Naive thymus-derived CD8-positive, alpha-beta T cell (primary cell): ENCODE data around the gene LIN37. TPM values are rescaled to one million over a fixed set of nuclear protein-coding genes. Genes with fewer than 3 reads are reported as not detected.

ENCODE experiments used
- ATAC-seq, 2 donors: fragments of 150-1000 bp; cut with Tn5 transposase in 1 of 2; sonication (Bioruptor Pico), chemical (Tn5 transposase) in 1 of 2; 1 replicate in 1 of 2; 2 replicates in 1 of 2; pipeline ENCODE4 v1.10.0; 2021; ENCODE audit warnings: mild to moderate bottlenecking in 2 of 2, moderate library complexity in 2 of 2
- POLR2A ChIA-PET: fragments of 350-600 bp; sonication (Branson Sonifier 250); formaldehyde crosslinking; loops from one replicate; lab custom pipeline; 2021; ENCODE audit warnings: antibody characterized with exemption; lab: Charles Lee
- DNase-seq, 10 donors: peaks; one replicate each; pipeline versions ENCODE4 v3.0.0 to v3.0.0-alpha.2; 2020 to 2022
- H3K27ac Mint-ChIP-seq, 10 donors: one replicate each; pipeline ENCODE4 v1.8.0; 2020 to 2022; ENCODE audit warnings: mild to moderate bottlenecking in 10 of 10, mixed read lengths in 10 of 10, moderate library complexity in 4 of 10, inconsistent platforms in 1 of 10
- H3K27me3 Mint-ChIP-seq, 5 donors: one replicate each; pipeline ENCODE4 v1.8.0; 2021 to 2022; ENCODE audit warnings: mixed read lengths in 5 of 5
- H3K36me3 Mint-ChIP-seq, 3 donors: one replicate each; pipeline ENCODE4 v1.8.0; 2020 to 2022; ENCODE audit warnings: mixed read lengths in 3 of 3, mild to moderate bottlenecking in 2 of 3, inconsistent platforms in 1 of 3
- H3K4me1 Mint-ChIP-seq, 4 donors: one replicate each; pipeline ENCODE4 v1.8.0; 2021 to 2022; ENCODE audit warnings: mixed read lengths in 4 of 4
- H3K4me3 Mint-ChIP-seq, 10 donors: one replicate each; pipeline ENCODE4 v1.8.0; 2020 to 2022; ENCODE audit warnings: mild to moderate bottlenecking in 10 of 10, mixed read lengths in 10 of 10, moderate library complexity in 6 of 10, inconsistent platforms in 1 of 10
- H3K9me3 Mint-ChIP-seq, 9 donors: one replicate each; pipeline ENCODE4 v1.8.0; 2020 to 2022; ENCODE audit warnings: mixed read lengths in 9 of 9, mild to moderate bottlenecking in 3 of 9, inconsistent platforms in 1 of 9, moderate library complexity in 1 of 9
- polyA plus RNA-seq, 3 donors: library from polyadenylated mRNA; unstranded; fragments of 300-500 nt; fragmentation: Illumina TruSeq; gene quantifications; one replicate each; pipeline ENCODE4 v1.2.3, GENCODE V29; 2021
- total RNA-seq, 8 experiments: library from RNA in 2 of 8; stranded (reverse) in 2 of 8; gene quantifications; one replicate each; pipeline ENCODE4 v1.2.3 and lab custom pipeline; 2021 to 2026

The LIN37 gene
- total and polyA plus RNA-seq, 5 experiments from 2014 or later: 5.4 to 16.6 (median 14.0) TPM

DNA sequence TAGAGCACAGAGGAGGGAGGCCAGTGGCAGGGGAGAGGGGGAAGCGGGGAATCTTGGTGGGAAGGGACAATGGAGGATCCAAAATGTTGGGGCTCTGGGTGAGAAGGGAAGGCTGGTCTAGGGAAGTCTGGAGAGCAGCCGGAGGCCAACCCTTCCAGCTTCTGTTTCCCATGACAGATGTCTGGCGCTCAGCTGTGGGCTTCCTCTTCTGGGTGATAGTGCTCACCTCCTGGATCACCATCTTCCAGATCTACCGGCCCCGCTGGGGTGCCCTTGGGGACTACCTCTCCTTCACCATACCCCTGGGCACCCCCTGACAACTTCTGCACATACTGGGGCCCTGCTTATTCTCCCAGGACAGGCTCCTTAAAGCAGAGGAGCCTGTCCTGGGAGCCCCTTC is 1.8 kb upstream of the LIN37 start:
- Mint-ChIP-seq H3K4me1 (peaks cover 30 to 73% (median 62%) of the 10 kb centered on the region in 4 donors), H3K4me3 (peak overlapping the region; percentile 91 to 99 (median 97)), H3K27ac (peak overlapping the region in 8 of 10 donors; percentile 66 to 100 (median 99)), H3K9me3 (no peaks in the 10 kb centered on the region), H3K36me3 (peaks cover 5 to 6% (median 5%) of the 10 kb centered on the region in 3 donors), H3K27me3 (no peaks in the 10 kb centered on the region)
- ATAC-seq: no peak
- POLR2A ChIA-PET: interaction anchor here (5.2 kb wide), 1 partner anchor 9 kb away, joined by 36 read pairs; the partner anchor contains the start of gene HSPB6
- no peak for DNase-seq

DNA sequence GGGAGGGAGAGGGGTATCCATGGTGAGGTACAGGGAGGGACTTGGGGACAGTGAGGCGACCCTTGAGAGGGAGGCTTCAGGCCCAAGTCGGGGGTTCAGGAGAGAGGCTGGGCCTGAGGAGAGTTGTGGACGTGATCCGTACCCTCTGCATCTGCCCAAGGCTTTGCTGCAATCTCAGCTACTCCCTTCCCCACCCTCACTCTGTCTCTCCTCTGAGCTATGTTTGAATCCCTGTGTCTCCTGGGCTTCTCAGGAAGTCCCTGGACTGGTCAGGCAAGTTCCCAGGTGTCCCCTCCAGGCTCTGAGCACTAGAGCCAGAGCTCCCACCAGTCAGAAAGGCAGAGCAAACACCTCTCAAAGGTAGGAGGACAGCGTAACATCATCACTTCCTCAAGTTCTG is 1.8 kb downstream of the LIN37 start:
- no peaks in the 10 kb centered on the region for H3K9me3 Mint-ChIP-seq
- peaks cover 0 to 6% (median 1%) of the 10 kb centered on the region in 5 donors for H3K27me3 Mint-ChIP-seq
- peaks cover 22 to 43% (median 40%) of the 10 kb centered on the region in 4 donors for H3K4me1 Mint-ChIP-seq
- no peak for ATAC-seq
- DNase-seq: no peak
- POLR2A ChIA-PET: interaction anchor here (0.7 kb wide), 2 partner anchors 7 to 178 kb away, joined by 3 read pairs; no protein-coding TSS in a partner anchor
- peaks cover 0 to 17% (median 7%) of the 10 kb centered on the region in 3 donors for H3K36me3 Mint-ChIP-seq
- peak overlapping the region in 8 of 10 donors; percentile 23 to 69 (median 44) for H3K4me3 Mint-ChIP-seq
- no peak overlapping the region for H3K27ac Mint-ChIP-seq

DNA sequence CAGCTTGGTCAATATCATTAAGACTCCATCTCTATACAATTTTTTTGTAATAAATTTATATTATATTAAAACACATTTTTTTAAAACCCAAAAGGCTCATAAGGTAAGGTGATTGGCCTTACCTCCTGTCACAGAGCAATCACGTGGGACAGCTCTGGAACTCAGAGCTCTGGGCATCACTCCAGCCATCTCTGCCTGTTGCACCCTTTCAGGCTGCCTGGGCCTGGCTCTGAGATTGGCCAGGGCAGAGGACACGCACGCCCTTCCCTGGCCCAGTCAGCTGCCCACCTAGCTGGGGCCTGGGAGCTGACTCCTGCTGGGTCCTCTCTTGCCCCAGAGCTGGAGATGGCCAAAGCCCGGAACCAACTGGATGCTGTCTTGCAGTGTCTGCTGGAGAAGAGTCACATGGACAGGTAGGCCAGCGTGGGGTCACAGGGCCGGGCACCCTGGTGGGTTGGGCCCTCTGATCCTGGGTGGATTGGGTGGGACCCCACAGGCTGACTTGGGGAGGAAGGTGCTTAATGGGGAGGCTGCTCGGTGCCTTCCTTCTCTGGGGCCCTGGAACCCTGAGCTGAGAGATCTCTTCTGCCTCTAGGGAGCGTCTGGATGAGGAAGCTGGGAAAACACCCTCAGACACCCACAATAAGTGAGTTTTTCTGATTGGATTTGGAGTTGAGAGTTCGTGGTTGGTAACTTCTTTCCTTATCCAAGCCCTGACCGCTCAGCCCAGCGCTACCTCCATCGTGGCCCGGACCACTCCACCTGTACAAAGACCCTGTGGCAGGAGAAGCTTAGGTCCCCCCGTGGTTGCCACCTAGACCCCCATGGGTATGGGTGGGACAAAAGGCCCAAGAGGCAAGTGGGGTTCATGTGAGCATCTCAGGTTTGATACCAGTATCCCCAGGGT is 3.7 kb downstream of the LIN37 start:
- H3K36me3 Mint-ChIP-seq: peaks cover 0 to 17% (median 7%) of the 10 kb centered on the region in 3 donors
- H3K27me3 Mint-ChIP-seq: peaks cover 2 to 11% (median 8%) of the 10 kb centered on the region in 5 donors
- no peak overlapping the region for H3K27ac Mint-ChIP-seq
- peaks cover 24 to 43% (median 38%) of the 10 kb centered on the region in 4 donors for H3K4me1 Mint-ChIP-seq
- ATAC-seq: no peak
- H3K9me3 Mint-ChIP-seq: no peaks in the 10 kb centered on the region
- no peak for DNase-seq
- POLR2A ChIA-PET: interaction anchor here (1.2 kb wide), 1 partner anchor 10 kb away, joined by 5 read pairs; the partner anchor contains the start of gene IGFLR1
- no peak overlapping the region for H3K4me3 Mint-ChIP-seq

DNA sequence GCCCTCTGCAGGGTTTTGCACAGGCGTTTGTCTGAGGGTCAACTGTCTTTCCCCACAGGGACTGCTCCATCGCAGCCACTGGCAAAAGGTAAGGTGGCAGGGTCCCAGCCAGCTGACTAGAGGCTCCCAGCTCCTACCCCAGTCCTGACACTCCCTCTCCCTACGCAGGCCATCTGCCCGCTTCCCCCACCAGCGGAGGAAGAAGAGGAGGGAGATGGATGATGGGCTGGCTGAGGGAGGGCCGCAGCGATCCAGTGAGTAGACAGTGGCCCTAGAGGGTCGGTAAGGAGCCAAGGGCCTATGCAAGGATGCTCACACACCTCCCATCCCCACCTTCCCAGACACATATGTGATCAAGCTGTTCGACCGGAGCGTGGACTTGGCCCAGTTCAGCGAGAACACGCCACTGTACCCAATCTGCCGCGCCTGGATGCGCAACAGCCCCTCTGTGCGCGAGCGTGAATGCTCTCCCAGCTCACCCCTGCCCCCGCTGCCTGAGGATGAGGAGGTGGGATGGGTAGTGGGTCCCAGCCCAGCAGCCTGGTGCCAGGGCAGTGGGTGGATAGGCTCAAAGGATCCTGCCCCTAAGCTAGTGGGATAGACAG is 4.5 kb downstream of the LIN37 start:
- POLR2A ChIA-PET: interaction anchor here (1.2 kb wide), 1 partner anchor 11 kb away, joined by 5 read pairs; the partner anchor contains the start of gene IGFLR1
- Mint-ChIP-seq H3K27ac (no peak overlapping the region), H3K27me3 (peaks cover 2 to 11% (median 9%) of the 10 kb centered on the region in 5 donors), H3K36me3 (peaks cover 0 to 17% (median 7%) of the 10 kb centered on the region in 3 donors), H3K9me3 (no peaks in the 10 kb centered on the region), H3K4me1 (peaks cover 23 to 49% (median 41%) of the 10 kb centered on the region in 4 donors), H3K4me3 (peak overlapping the region in 1 of 10 donors; percentile 56)
- ATAC-seq (no peak), DNase-seq (no peak)

DNA sequence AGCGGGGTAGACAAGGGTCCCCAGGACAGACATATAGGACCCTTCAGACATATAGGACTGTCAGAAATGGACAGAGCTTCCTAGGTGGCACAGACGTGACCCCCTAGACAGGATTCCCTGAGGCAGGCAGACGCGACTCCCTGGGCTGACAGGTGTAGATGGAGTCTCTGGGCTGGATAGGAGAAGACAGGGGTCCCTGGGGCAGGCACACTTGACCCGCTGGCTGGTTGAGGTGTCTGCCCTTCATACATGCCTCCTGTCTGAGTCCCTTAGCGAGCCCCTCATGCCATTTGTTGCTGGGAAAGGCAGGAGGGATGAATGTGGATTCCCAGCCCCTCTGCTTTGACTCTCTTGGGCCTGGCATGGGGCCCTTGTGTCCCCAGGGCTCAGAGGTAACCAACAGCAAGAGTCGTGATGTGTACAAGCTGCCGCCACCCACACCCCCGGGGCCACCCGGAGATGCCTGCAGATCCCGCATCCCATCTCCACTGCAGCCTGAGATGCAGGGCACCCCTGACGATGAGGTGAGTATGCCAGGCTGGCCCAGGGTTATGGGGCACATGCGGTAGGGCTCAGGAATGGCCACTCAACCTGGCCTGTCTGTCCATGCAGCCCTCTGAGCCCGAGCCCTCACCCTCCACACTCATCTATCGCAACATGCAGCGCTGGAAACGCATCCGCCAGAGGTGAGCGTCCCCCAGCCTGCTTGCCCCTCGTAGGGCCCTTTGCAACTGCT is 5.4 kb downstream of the LIN37 start:
- peaks cover 2 to 12% (median 9%) of the 10 kb centered on the region in 5 donors for H3K27me3 Mint-ChIP-seq
- H3K4me1 Mint-ChIP-seq: peaks cover 15 to 43% (median 37%) of the 10 kb centered on the region in 4 donors
- H3K4me3 Mint-ChIP-seq: peak overlapping the region in 2 of 10 donors; percentile 10 to 95
- H3K9me3 Mint-ChIP-seq: no peaks in the 10 kb centered on the region
- peak overlapping the region in 1 of 10 donors; percentile 49 for H3K27ac Mint-ChIP-seq
- no peak for DNase-seq
- POLR2A ChIA-PET: interaction anchor here (4.1 kb wide), 1 partner anchor 10 kb away, joined by 36 read pairs; the partner anchor contains the start of genes IGFLR1, PSENEN and U2AF1L4
- no peak for ATAC-seq
- H3K36me3 Mint-ChIP-seq: peaks cover 0 to 17% (median 7%) of the 10 kb centered on the region in 3 donors

DNA sequence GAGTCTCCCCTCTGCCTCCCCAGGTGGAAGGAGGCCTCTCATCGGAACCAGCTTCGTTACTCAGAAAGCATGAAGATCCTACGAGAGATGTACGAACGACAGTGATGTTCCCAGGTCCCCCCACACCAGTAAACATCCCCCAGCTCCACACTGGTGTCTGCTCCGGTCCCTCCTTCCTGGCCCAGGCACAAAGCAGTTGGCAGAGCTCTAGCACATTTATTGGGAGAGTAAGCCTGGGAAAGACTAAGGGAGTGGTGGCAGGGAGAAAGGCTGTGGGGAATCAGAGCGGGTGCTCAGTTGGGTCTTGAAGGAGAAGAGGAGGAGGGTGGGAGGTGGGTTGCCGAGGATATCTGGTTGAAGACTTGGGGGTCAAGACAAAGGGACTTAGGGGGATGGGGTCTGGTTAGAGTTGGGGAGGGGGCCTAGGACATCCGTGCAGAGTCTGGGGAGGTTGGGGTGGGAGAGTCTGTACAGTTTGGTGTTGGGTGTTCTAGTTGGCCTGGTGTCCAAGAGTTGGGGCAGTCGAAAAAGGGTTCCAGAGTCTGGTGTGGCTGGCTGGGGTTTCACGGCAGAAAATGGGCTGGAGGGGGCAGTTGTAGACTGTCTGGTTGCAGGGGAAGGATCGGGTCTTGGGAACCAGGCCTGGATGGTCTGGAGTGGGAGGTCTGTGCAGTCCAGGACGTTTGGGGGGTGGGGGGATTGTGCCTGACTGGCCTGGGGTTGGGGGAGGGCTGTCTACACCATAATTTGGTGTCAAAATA is 6.2 kb downstream of the LIN37 start:
- DNase-seq (peak in 1 of 10 donors; percentile 34), ATAC-seq (no peak)
- peaks cover 0 to 17% (median 7%) of the 10 kb centered on the region in 3 donors for H3K36me3 Mint-ChIP-seq
- H3K27ac Mint-ChIP-seq: peak overlapping the region in 1 of 10 donors; percentile 49
- peaks cover 15 to 43% (median 38%) of the 10 kb centered on the region in 4 donors for H3K4me1 Mint-ChIP-seq
- H3K27me3 Mint-ChIP-seq: peaks cover 2 to 12% (median 9%) of the 10 kb centered on the region in 5 donors
- POLR2A ChIA-PET: interaction anchor here (4.1 kb wide), 1 partner anchor 11 kb away, joined by 36 read pairs; the partner anchor contains the start of genes IGFLR1, PSENEN and U2AF1L4
- H3K9me3 Mint-ChIP-seq: no peaks in the 10 kb centered on the region
- H3K4me3 Mint-ChIP-seq: peak overlapping the region in 4 of 10 donors; percentile 10 to 95 (median 63)

DNA sequence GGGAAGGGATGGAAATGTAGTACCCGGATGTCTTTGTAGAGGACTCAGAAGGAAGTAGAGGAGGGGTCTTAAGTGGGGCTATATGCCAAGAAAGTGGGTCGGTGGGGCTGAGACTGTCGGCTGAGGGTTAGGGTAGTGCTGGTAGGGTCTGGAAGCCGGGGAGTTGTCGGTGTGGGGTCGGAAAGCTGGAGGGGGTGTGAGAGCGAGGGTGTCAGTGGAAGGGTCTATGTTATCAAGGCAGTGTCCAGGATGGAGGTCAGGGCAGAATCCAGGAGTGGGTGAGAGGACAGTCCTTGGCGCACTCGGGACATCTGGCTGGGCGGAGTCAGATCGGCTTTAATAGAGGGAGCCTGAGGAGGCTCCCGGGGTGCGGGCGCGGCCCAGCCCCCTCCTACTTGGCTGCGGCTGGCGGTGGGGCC is 6.8 kb downstream of the LIN37 start:
- ATAC-seq: no peak

DNA sequence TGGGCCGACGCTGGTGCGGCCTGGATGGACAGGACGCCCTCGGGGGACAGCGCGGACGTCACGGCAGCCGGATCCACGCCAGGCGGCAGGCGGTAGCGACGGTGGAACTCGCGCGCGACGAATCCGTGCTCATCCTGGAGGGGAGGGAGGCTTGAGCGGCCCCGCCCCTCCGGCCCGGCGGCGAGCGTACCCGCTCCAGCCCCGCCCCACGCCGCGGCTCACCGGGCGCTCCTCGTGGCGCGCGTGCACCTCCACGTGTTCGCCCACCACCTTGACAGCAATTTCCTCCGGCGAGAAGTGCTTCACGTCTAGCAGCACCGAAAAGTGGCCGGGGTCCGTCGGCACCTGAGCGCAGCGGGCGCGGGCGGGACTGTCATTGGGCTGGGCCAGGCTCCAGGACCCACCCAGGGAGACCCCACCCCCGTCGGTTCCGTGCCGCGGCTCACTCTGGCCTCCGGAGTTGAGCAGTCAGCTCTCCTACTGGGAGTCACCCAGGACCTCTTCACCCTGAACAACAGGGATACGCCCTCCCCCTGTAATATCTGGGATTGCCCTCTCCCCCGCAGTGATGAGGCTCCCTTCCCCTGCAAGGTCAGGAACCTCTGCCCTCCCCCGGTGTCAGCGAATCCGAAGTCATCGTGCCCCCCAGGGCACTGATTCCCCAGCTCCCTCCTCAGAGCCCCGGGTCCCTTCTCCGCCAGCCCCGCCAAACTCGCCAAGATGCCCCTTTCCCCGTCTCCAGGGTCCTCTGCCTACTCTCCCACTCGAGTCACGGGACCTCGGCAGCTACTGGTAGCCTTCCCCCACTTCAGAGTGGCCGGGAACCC is 7.4 kb downstream of the LIN37 start:
- H3K27ac Mint-ChIP-seq: peak overlapping the region in 3 of 10 donors; percentile 69 to 91 (median 79)

More for the DNA sequence above, 6.8 kb downstream of the LIN37 start:
- H3K36me3 Mint-ChIP-seq: peaks cover 0 to 17% (median 7%) of the 10 kb centered on the region in 3 donors
- peak overlapping the region in 2 of 10 donors; percentile 34 to 40 for H3K27ac Mint-ChIP-seq
- peaks cover 16 to 41% (median 36%) of the 10 kb centered on the region in 4 donors for H3K4me1 Mint-ChIP-seq
- POLR2A ChIA-PET: interaction anchor here (0.9 to 4.1 kb wide), 2 partner anchors 11 to 107 kb away, joined by 4 to 36 read pairs; partner anchors contain the start of genes COX6B1, IGFLR1, PSENEN and U2AF1L4
- no peak for DNase-seq
- no peaks in the 10 kb centered on the region for H3K9me3 Mint-ChIP-seq
- peaks cover 2 to 12% (median 9%) of the 10 kb centered on the region in 5 donors for H3K27me3 Mint-ChIP-seq
- peak overlapping the region in 9 of 10 donors; percentile 28 to 95 (median 58) for H3K4me3 Mint-ChIP-seq

DNA sequence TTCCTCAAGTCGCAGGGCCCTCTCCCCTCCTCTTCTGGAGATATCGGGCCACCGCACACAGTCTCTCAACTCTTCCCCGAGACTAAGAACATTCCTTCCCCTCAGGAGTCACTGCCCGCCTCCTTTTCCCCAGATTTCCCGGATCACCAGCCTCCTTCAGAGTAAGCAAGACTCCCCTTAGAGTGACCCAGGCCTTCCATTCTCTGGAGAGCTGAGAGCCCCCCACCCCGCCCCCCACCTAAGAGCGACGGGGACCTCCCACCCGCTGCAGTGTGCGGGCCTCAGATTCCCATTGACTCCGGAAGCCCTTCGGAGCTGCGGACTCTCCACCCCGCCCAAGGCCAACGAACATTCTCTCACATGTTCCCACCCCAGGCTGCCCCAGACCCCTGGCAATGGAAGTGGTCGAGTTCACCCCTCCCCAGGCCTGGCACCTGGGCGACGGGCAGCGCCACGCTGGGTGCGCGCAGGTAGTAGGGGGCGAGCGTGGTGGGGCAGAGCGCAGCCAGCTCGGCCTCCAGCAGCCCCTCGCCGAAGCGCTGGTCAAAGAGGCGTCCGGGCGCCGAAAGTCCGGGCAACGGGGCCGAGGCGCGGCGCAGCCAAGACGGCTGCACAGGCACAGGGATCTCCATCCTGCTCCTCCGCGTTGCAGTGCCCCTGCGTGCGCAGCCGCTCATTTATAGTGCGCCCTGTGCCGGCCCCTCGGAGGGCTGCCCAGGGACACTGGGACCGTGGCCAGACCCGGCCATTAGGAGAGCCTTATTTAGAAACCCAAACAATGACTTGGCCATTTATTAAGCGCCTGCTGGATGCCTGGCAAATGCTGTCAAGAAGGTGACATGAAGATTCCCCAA is 8.2 kb downstream of the LIN37 start, which contains the start of gene HSPB6:
Gene HSPB6, minus strand, starts transcription at position 653 of the 854 bp plus-strand sequence. Its CDS starts 21 bp downstream, at position 632.
- H3K4me1 Mint-ChIP-seq: peaks cover 16 to 41% (median 38%) of the 10 kb centered on the region in 4 donors
- peak within 1 kb of the TSS; percentile 90 to 99 (median 98) for H3K4me3 Mint-ChIP-seq
- H3K36me3 Mint-ChIP-seq: peaks cover 0 to 24% (median 5%) of the 10 kb centered on the region in 3 donors
- DNase-seq (no peak), ATAC-seq (no peak)
- POLR2A ChIA-PET: interaction anchor here (0.6 to 4.1 kb wide), 8 partner anchors 7 to 109 kb away, joined by 3 to 36 read pairs (median 5); partner anchors contain the start of genes COX6B1, IGFLR1, LIN37 and PSENEN
- H3K27ac Mint-ChIP-seq: peak within 1 kb of the TSS; percentile 93 to 98 (median 96)
- H3K9me3 Mint-ChIP-seq: no peaks in the 10 kb centered on the region
- peaks cover 2 to 12% (median 9%) of the 10 kb centered on the region in 5 donors for H3K27me3 Mint-ChIP-seq

More for the DNA sequence above, 7.4 kb downstream of the LIN37 start:
- POLR2A ChIA-PET: interaction anchor here (0.9 to 4.1 kb wide), 5 partner anchors 8 to 108 kb away, joined by 4 to 36 read pairs (median 10); partner anchors contain the start of genes COX6B1, IGFLR1, LIN37 and PSENEN
- Mint-ChIP-seq H3K4me1 (peaks cover 16 to 41% (median 37%) of the 10 kb centered on the region in 4 donors), H3K4me3 (peak overlapping the region; percentile 16 to 95 (median 66)), H3K27me3 (peaks cover 2 to 12% (median 9%) of the 10 kb centered on the region in 5 donors), H3K9me3 (no peaks in the 10 kb centered on the region), H3K36me3 (peaks cover 0 to 19% (median 7%) of the 10 kb centered on the region in 3 donors)
- DNase-seq (peak in 9 of 10 donors; percentile 34 to 74 (median 55)), ATAC-seq (peak in 1 of 2 donors; percentile 6)
